Neural cell (in vitro differentiated cells): ENCODE results near the gene THUMPD3. TPM values are rescaled to one million over a fixed set of nuclear protein-coding genes. Genes with fewer than 3 reads are reported as not detected.

Source experiments
- H2AFZ ChIP-seq: fragments of 200-600, 300-800 bp; sonication (generic), shearing (Covaris generic); 2 replicates; pipeline ENCODE4 v1.6.0; 2014; ENCODE audit warnings: low read depth, mild to moderate bottlenecking, antibody characterized with exemption, low read length, moderate library complexity
- H3F3A ChIP-seq: fragments of 200-600 bp; shearing (Covaris generic); 2 replicates; pipeline ENCODE4 v1.6.1; 2016; ENCODE audit warnings: mild to moderate bottlenecking, moderate library complexity, mixed read lengths, antibody characterized with exemption, low read length; ENCODE audit not compliant: insufficient read depth, poor library complexity, severe bottlenecking
- H3K27ac ChIP-seq: fragments of 200-600, 300-800 bp; sonication (generic), shearing (Covaris generic); 2 replicates; pipeline ENCODE4 v1.5.1; 2014; ENCODE audit warnings: mild to moderate bottlenecking, low read length, moderate library complexity
- H3K27me3 ChIP-seq: fragments of 300-800, 200-600 bp; sonication (generic), shearing (Covaris generic); 2 replicates; pipeline ENCODE4 v1.6.0; 2014; ENCODE audit warnings: mild to moderate bottlenecking, low read depth, low read length, moderate library complexity; ENCODE audit not compliant: insufficient read depth
- H3K36me3 ChIP-seq: fragments of 300-800, 200-600 bp; sonication (generic), shearing (Covaris generic); 2 replicates; pipeline ENCODE4 v1.5.1; 2014; ENCODE audit warnings: mild to moderate bottlenecking, antibody characterized with exemption, low read length, moderate library complexity; ENCODE audit not compliant: insufficient read depth
- H3K4me2 ChIP-seq: fragments of 300-800, 200-600 bp; sonication (generic), shearing (Covaris generic); 2 replicates; pipeline ENCODE4 v1.6.0; 2014; ENCODE audit warnings: mild to moderate bottlenecking, low read length
- H3K4me3 ChIP-seq: fragments of 300-800, 200-600 bp; sonication (generic), shearing (Covaris generic); 2 replicates; pipeline ENCODE4 v1.5.1; 2014; ENCODE audit warnings: mild to moderate bottlenecking, low read length, moderate library complexity
- H3K79me2 ChIP-seq: fragments of 200-600 bp; shearing (Covaris generic); replicated peaks from 2 replicates; pipeline ENCODE4 v1.6.0; 2014; ENCODE audit warnings: mild to moderate bottlenecking, low read length, moderate library complexity; ENCODE audit not compliant: insufficient read depth
- H3K9ac ChIP-seq: fragments of 300-800, 200-600 bp; sonication (generic), shearing (Covaris generic); 2 replicates; pipeline ENCODE4 v1.6.1; 2016; ENCODE audit warnings: mild to moderate bottlenecking, low read length, mixed read lengths
- H3K9me2 ChIP-seq: fragments of 200-600 bp; shearing (Covaris generic); 2 replicates; pipeline ENCODE4 v1.6.1; 2016; ENCODE audit warnings: mild to moderate bottlenecking, low read length, mixed read lengths; ENCODE audit not compliant: insufficient read depth
- H3K9me3 ChIP-seq: fragments of 200-600, 300-800 bp; sonication (generic), shearing (Covaris generic); 2 replicates; pipeline ENCODE4 v1.6.1; 2016; ENCODE audit warnings: mild to moderate bottlenecking, mixed run types, low read length, moderate library complexity, mixed read lengths
- H4K20me1 ChIP-seq: fragments of 200-600 bp; shearing (Covaris generic); 2 replicates; pipeline ENCODE4 v1.6.1; 2016; ENCODE audit warnings: mild to moderate bottlenecking, mixed run types; ENCODE audit not compliant: insufficient read depth
- EP300 ChIP-seq: fragments of 450-650 bp; conservative IDR thresholded peaks from 2 replicates; pipeline ENCODE4 v1.6.1; 2014; ENCODE audit warnings: antibody characterized with exemption, mild to moderate bottlenecking, moderate library complexity; ENCODE audit not compliant: poor library complexity, severe bottlenecking
- EZH2 ChIP-seq: fragments of 200-600, 300-800 bp; shearing (Covaris generic), sonication (generic); IDR thresholded peaks from 2 replicates; pipeline ENCODE4 v1.6.1; 2014; ENCODE audit warnings: antibody characterized with exemption, low read length, borderline replicate concordance, mild to moderate bottlenecking; ENCODE audit not compliant: insufficient read depth, poor library complexity, severe bottlenecking
- MXI1 ChIP-seq: fragments of 450-650 bp; conservative IDR thresholded peaks from 2 replicates; pipeline ENCODE4 v1.6.1; 2014; ENCODE audit warnings: antibody characterized with exemption, mild to moderate bottlenecking; ENCODE audit not compliant: poor library complexity, severe bottlenecking
- RAD21 ChIP-seq: fragments of 450-650 bp; conservative IDR thresholded peaks from 2 replicates; pipeline ENCODE4 v1.6.1; 2014; ENCODE audit warnings: antibody characterized with exemption, mild to moderate bottlenecking, moderate library complexity
- REST ChIP-seq: IDR thresholded peaks from 2 replicates; pipeline ENCODE4 v1.6.1; 2012; ENCODE audit warnings: borderline replicate concordance
- SMC3 ChIP-seq: fragments of 450-650 bp; conservative IDR thresholded peaks from 2 replicates; pipeline ENCODE4 v1.6.1; 2014; ENCODE audit warnings: antibody characterized with exemption, mild to moderate bottlenecking, moderate library complexity; ENCODE audit not compliant: poor library complexity
- TAF1 ChIP-seq: IDR thresholded peaks from 2 replicates; pipeline ENCODE4 v1.6.1; 2012; ENCODE audit warnings: low read depth
- polyA plus RNA-seq: library from polyadenylated mRNA; depleted of rRNA; stranded (reverse); fragments of >200 nt; gene quantifications from 2 replicates; pipeline ENCODE4 v1.2.3, GENCODE V29; 2014

THUMPD3 gene
- polyA plus RNA-seq, 1 donor from 2014 or later = 32.6 TPM

- TF ChIP-seq TAF1 = no peak
- no peak for TF ChIP-seq RAD21
- no peak for TF ChIP-seq MXI1
- no peak for TF ChIP-seq EZH2
- no peak for TF ChIP-seq EP300
- Histone ChIP-seq H3K36me3 (peaks cover 25% of the 10 kb centered on the region), H3K9me3 (no peaks in the 10 kb centered on the region), H3K9ac (no peak overlapping the region), H3F3A (no peaks in the 10 kb centered on the region), H2AFZ (no peak overlapping the region), H3K9me2 (no peaks in the 10 kb centered on the region), H3K79me2 (peaks cover 69% of the 10 kb centered on the region), H3K4me2 (no peak overlapping the region), H4K20me1 (peaks cover 21% of the 10 kb centered on the region), H3K4me3 (no peak overlapping the region), H3K27me3 (no peaks in the 10 kb centered on the region), H3K27ac (no peak overlapping the region)
Observed at GRCh38 chr3:9390265-9390888, 27.5 kb downstream of the THUMPD3 start.

- H3K4me2 ChIP-seq = no peak overlapping the region
- no peak overlapping the region for H3K9ac ChIP-seq
- H3K79me2 ChIP-seq = peaks cover 77% of the 10 kb centered on the region
Observed at GRCh38 chr3:9392041-9392440, 29.2 kb downstream of the THUMPD3 start.

More at GRCh38 chr3:9392041-9392440, 29.2 kb downstream of the THUMPD3 start:
- no peak for TF ChIP-seq SMC3
- TF ChIP-seq EZH2 = no peak
- TF ChIP-seq TAF1 = no peak
- no peak for TF ChIP-seq REST
- TF ChIP-seq EP300 = no peak
- TF ChIP-seq RAD21 = no peak
- no peak for TF ChIP-seq MXI1
- H3K9me3 ChIP-seq = no peaks in the 10 kb centered on the region
- no peaks in the 10 kb centered on the region for H3K27me3 ChIP-seq
- no peaks in the 10 kb centered on the region for H3K9me2 ChIP-seq
- H3F3A ChIP-seq = no peaks in the 10 kb centered on the region
- H3K4me3 ChIP-seq = no peak overlapping the region
- peaks cover 25% of the 10 kb centered on the region for H3K36me3 ChIP-seq
- peaks cover 24% of the 10 kb centered on the region for H4K20me1 ChIP-seq
- no peak overlapping the region for H2AFZ ChIP-seq
- H3K27ac ChIP-seq = no peak overlapping the region
